Measurements from ENCODE around the gene MYO5C. TPM values are rescaled to one million over a fixed set of nuclear protein-coding genes. Genes with fewer than 3 reads are reported as not detected.

The MYO5C gene
- total RNA-seq, 3 donors from 2014 or later = 0.40 to 0.61 (median 0.46) TPM

- ATAC-seq (peak; percentile 75 to 79), DNase-seq (peak; percentile 13)
- Mint-ChIP-seq H3K27me3 (ENCODE audit: low read depth) (no peaks in the 10 kb centered on the region), H3K9me3 (no peaks in the 10 kb centered on the region), H3K4me1 (ENCODE audit: low read depth) (peaks cover 38% of the 10 kb centered on the region), H3K36me3 (ENCODE audit: insufficient read depth) (no peaks in the 10 kb centered on the region), H3K4me3 (no peak overlapping the region)
These were observed 60.7 kb downstream of the MYO5C start for GRCh38 chr15:52234596-52235541.

- H3K4me1 Mint-ChIP-seq (ENCODE audit: low read depth) = peaks cover 38% of the 10 kb centered on the region
- ATAC-seq = no peak
- H3K36me3 Mint-ChIP-seq (ENCODE audit: insufficient read depth) = no peaks in the 10 kb centered on the region
- no peak overlapping the region for H3K4me3 Mint-ChIP-seq
- no peaks in the 10 kb centered on the region for H3K9me3 Mint-ChIP-seq
- DNase-seq = no peak
- H3K27me3 Mint-ChIP-seq (ENCODE audit: low read depth) = no peaks in the 10 kb centered on the region
These were observed 62.2 kb downstream of the MYO5C start for GRCh38 chr15:52233405-52233804.

- H3K4me3 Mint-ChIP-seq = no peak overlapping the region
- ATAC-seq (no peak), DNase-seq (no peak)
- no peaks in the 10 kb centered on the region for H3K9me3 Mint-ChIP-seq
- H3K4me1 Mint-ChIP-seq (ENCODE audit: low read depth) = peaks cover 41% of the 10 kb centered on the region
- H3K36me3 Mint-ChIP-seq (ENCODE audit: insufficient read depth) = no peaks in the 10 kb centered on the region
- no peaks in the 10 kb centered on the region for H3K27me3 Mint-ChIP-seq (ENCODE audit: low read depth)
These were observed 63.3 kb downstream of the MYO5C start for GRCh38 chr15:52232327-52232726.

- no peaks in the 10 kb centered on the region for H3K27me3 Mint-ChIP-seq (ENCODE audit: low read depth)
- peaks cover 33% of the 10 kb centered on the region for H3K4me1 Mint-ChIP-seq (ENCODE audit: low read depth)
- H3K4me3 Mint-ChIP-seq = no peak overlapping the region
- H3K9me3 Mint-ChIP-seq = no peaks in the 10 kb centered on the region
- ATAC-seq = no peak
- DNase-seq = no peak
- H3K36me3 Mint-ChIP-seq (ENCODE audit: insufficient read depth) = no peaks in the 10 kb centered on the region
These were observed 65.5 kb downstream of the MYO5C start for GRCh38 chr15:52230073-52230472.

- no peak for DNase-seq
- no peaks in the 10 kb centered on the region for H3K9me3 Mint-ChIP-seq
- no peaks in the 10 kb centered on the region for H3K36me3 Mint-ChIP-seq (ENCODE audit: insufficient read depth)
- peaks cover 22% of the 10 kb centered on the region for H3K4me1 Mint-ChIP-seq (ENCODE audit: low read depth)
- ATAC-seq = no peak
- no peaks in the 10 kb centered on the region for H3K27me3 Mint-ChIP-seq (ENCODE audit: low read depth)
- no peak overlapping the region for H3K4me3 Mint-ChIP-seq
These were observed 66.7 kb downstream of the MYO5C start for GRCh38 chr15:52228921-52229320.

GRCh38 chr15:52227456-52227855 lies 68.1 kb downstream of the MYO5C start:
- ATAC-seq (peak; percentile 97 to 98), DNase-seq (peak; percentile 55)
- no peak overlapping the region for H3K4me3 Mint-ChIP-seq
- no peaks in the 10 kb centered on the region for H3K9me3 Mint-ChIP-seq
- H3K27me3 Mint-ChIP-seq (ENCODE audit: low read depth) = no peaks in the 10 kb centered on the region
- H3K4me1 Mint-ChIP-seq (ENCODE audit: low read depth) = peaks cover 19% of the 10 kb centered on the region
- no peaks in the 10 kb centered on the region for H3K36me3 Mint-ChIP-seq (ENCODE audit: insufficient read depth)

- no peaks in the 10 kb centered on the region for H3K36me3 Mint-ChIP-seq (ENCODE audit: insufficient read depth)
- H3K9me3 Mint-ChIP-seq = no peaks in the 10 kb centered on the region
- no peaks in the 10 kb centered on the region for H3K27me3 Mint-ChIP-seq (ENCODE audit: low read depth)
- no peak for DNase-seq
- ATAC-seq = no peak
- peaks cover 27% of the 10 kb centered on the region for H3K4me1 Mint-ChIP-seq (ENCODE audit: low read depth)
- H3K4me3 Mint-ChIP-seq = no peak overlapping the region
These were observed 70.4 kb downstream of the MYO5C start for GRCh38 chr15:52225230-52225629.

- ATAC-seq = peak in 1 of 2 donors; percentile 15
- Mint-ChIP-seq H3K27me3 (ENCODE audit: low read depth) (no peaks in the 10 kb centered on the region), H3K9me3 (no peaks in the 10 kb centered on the region), H3K36me3 (ENCODE audit: insufficient read depth) (no peaks in the 10 kb centered on the region), H3K4me1 (ENCODE audit: low read depth) (peaks cover 27% of the 10 kb centered on the region), H3K4me3 (no peak overlapping the region)
- DNase-seq = no peak
These were observed 71.4 kb downstream of the MYO5C start for GRCh38 chr15:52224211-52224610.

- no peaks in the 10 kb centered on the region for H3K36me3 Mint-ChIP-seq (ENCODE audit: insufficient read depth)
- peak overlapping the region; percentile 82 for H3K4me3 Mint-ChIP-seq
- no peaks in the 10 kb centered on the region for H3K9me3 Mint-ChIP-seq
- DNase-seq = no peak
- ATAC-seq = peak; percentile 74 to 81
- peaks cover 23% of the 10 kb centered on the region for H3K4me1 Mint-ChIP-seq (ENCODE audit: low read depth)
- H3K27me3 Mint-ChIP-seq (ENCODE audit: low read depth) = no peaks in the 10 kb centered on the region
These were observed 73.9 kb downstream of the MYO5C start for GRCh38 chr15:52221730-52222129.

GRCh38 chr15:52220937-52221660 lies 74.5 kb downstream of the MYO5C start:
- Mint-ChIP-seq H3K4me3 (peak overlapping the region; percentile 82), H3K4me1 (ENCODE audit: low read depth) (peaks cover 23% of the 10 kb centered on the region), H3K27me3 (ENCODE audit: low read depth) (no peaks in the 10 kb centered on the region), H3K9me3 (no peaks in the 10 kb centered on the region), H3K36me3 (ENCODE audit: insufficient read depth) (no peaks in the 10 kb centered on the region)
- ATAC-seq (peak in 1 of 2 donors; percentile 25), DNase-seq (no peak)

GRCh38 chr15:52220251-52220650 lies 75.4 kb downstream of the MYO5C start:
- peaks cover 23% of the 10 kb centered on the region for H3K4me1 Mint-ChIP-seq (ENCODE audit: low read depth)
- H3K36me3 Mint-ChIP-seq (ENCODE audit: insufficient read depth) = no peaks in the 10 kb centered on the region
- no peaks in the 10 kb centered on the region for H3K9me3 Mint-ChIP-seq
- no peak for ATAC-seq
- no peaks in the 10 kb centered on the region for H3K27me3 Mint-ChIP-seq (ENCODE audit: low read depth)
- no peak for DNase-seq
- no peak overlapping the region for H3K4me3 Mint-ChIP-seq

GRCh38 chr15:52218816-52219215 lies 76.8 kb downstream of the MYO5C start:
- no peak for DNase-seq
- H3K4me3 Mint-ChIP-seq = no peak overlapping the region
- peaks cover 23% of the 10 kb centered on the region for H3K4me1 Mint-ChIP-seq (ENCODE audit: low read depth)
- ATAC-seq = no peak
- H3K27me3 Mint-ChIP-seq (ENCODE audit: low read depth) = no peaks in the 10 kb centered on the region
- H3K9me3 Mint-ChIP-seq = no peaks in the 10 kb centered on the region
- H3K36me3 Mint-ChIP-seq (ENCODE audit: insufficient read depth) = no peaks in the 10 kb centered on the region

- Mint-ChIP-seq H3K36me3 (ENCODE audit: insufficient read depth) (no peaks in the 10 kb centered on the region), H3K9me3 (no peaks in the 10 kb centered on the region), H3K4me3 (no peak overlapping the region), H3K27me3 (ENCODE audit: low read depth) (no peaks in the 10 kb centered on the region), H3K4me1 (ENCODE audit: low read depth) (peaks cover 21% of the 10 kb centered on the region)
- no peak for ATAC-seq
- DNase-seq = no peak
These were observed 77.2 kb downstream of the MYO5C start for GRCh38 chr15:52218371-52218770.

GRCh38 chr15:52217186-52217585 lies 78.4 kb downstream of the MYO5C start:
- Mint-ChIP-seq H3K4me3 (no peak overlapping the region), H3K27me3 (ENCODE audit: low read depth) (no peaks in the 10 kb centered on the region), H3K4me1 (ENCODE audit: low read depth) (peaks cover 13% of the 10 kb centered on the region), H3K9me3 (no peaks in the 10 kb centered on the region), H3K36me3 (ENCODE audit: insufficient read depth) (no peaks in the 10 kb centered on the region)
- DNase-seq (no peak), ATAC-seq (no peak)

- Mint-ChIP-seq H3K4me1 (ENCODE audit: low read depth) (no peaks in the 10 kb centered on the region), H3K4me3 (no peak overlapping the region), H3K36me3 (ENCODE audit: insufficient read depth) (no peaks in the 10 kb centered on the region), H3K9me3 (no peaks in the 10 kb centered on the region), H3K27me3 (ENCODE audit: low read depth) (no peaks in the 10 kb centered on the region)
- no peak for DNase-seq
- no peak for ATAC-seq
These were observed 81.1 kb downstream of the MYO5C start for GRCh38 chr15:52214553-52214952.

Measured in activated T-cell treated with anti-CD3 and anti-CD28 coated beads, Interleukin-2, amount 50 U/mL, for 4 hours (primary cell).